Hindlimb muscle (tissue), 1 donor: ENCODE measurements around the gene EFNA1. TPM values are rescaled to one million over a fixed set of nuclear protein-coding genes. Genes with fewer than 3 reads are reported as not detected.
"Not testable (repeated sequence)": the region's sequence is repeated elsewhere in the genome, so short reads cannot be mapped to it uniquely, and the experiment has no call there.

Experiments used
- DNase-seq: peaks from one replicate; pipeline ENCODE4 v3.0.0-alpha.2; 2013
- polyA plus RNA-seq: library from polyadenylated mRNA; unstranded; fragments of 120-200 nt; gene quantifications from one replicate; pipeline ENCODE4 v1.2.1, GENCODE V29; 2013; ENCODE audit not compliant: insufficient read length

The EFNA1 gene
- polyA plus RNA-seq, 1 donor = 24.7 TPM

DNA sequence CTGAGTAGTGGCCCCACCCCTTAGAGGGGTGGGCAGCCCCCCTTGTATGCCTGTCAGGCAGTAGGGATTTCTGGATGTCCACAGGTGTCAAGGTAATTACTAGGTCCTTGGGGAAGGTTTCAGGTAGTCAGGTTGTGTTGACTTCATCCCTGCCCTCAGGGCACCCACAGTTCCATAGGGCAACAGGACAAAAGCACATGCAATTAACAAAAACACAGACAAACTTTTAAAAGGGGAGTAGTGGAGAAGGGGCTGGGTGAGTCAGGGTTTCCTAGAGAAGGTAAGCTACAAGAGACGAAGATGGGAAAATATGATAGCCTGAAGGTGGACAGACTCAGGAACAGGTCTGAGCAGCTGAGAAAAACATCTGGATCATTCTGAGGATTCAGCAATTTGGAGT, 31.3 kb downstream of the EFNA1 start:
- DNase-seq = no peak

- DNase-seq = no peak
Observed at GRCh38 chr1:155160128-155160527, 32.5 kb downstream of the EFNA1 start.

GRCh38 chr1:155162631-155163030, 35.0 kb downstream of the EFNA1 start:
- not testable (repeated sequence) for DNase-seq

GRCh38 chr1:155163785-155164184, 36.1 kb downstream of the EFNA1 start:
- not testable (repeated sequence) for DNase-seq

GRCh38 chr1:155164625-155165024, 36.9 kb downstream of the EFNA1 start:
- DNase-seq = not testable (repeated sequence)

DNA sequence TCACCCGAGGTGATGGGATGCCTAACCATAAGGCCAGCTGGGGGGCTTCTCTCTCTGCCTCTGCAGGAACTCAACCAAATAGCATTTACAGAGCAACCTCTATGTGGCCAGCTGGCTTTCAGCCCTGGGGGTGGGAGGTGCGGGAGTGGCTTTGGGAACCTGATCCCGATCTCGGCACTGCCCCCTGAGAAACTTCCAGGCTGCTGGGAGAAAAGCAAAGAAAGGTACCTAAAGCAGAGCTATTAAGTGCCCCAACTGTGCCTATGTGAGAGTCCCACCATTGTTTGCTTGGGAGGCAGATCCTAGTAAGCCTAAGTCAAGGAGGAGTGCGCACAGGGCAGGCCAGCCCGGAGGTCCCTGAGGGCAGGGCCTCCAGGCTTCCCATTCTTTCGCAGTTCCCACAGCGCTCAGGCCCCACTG, 38.4 kb downstream of the EFNA1 start:
- no peak for DNase-seq

- peak; percentile 61 for DNase-seq
Observed at GRCh38 chr1:155166471-155167165, 38.9 kb downstream of the EFNA1 start.

DNA sequence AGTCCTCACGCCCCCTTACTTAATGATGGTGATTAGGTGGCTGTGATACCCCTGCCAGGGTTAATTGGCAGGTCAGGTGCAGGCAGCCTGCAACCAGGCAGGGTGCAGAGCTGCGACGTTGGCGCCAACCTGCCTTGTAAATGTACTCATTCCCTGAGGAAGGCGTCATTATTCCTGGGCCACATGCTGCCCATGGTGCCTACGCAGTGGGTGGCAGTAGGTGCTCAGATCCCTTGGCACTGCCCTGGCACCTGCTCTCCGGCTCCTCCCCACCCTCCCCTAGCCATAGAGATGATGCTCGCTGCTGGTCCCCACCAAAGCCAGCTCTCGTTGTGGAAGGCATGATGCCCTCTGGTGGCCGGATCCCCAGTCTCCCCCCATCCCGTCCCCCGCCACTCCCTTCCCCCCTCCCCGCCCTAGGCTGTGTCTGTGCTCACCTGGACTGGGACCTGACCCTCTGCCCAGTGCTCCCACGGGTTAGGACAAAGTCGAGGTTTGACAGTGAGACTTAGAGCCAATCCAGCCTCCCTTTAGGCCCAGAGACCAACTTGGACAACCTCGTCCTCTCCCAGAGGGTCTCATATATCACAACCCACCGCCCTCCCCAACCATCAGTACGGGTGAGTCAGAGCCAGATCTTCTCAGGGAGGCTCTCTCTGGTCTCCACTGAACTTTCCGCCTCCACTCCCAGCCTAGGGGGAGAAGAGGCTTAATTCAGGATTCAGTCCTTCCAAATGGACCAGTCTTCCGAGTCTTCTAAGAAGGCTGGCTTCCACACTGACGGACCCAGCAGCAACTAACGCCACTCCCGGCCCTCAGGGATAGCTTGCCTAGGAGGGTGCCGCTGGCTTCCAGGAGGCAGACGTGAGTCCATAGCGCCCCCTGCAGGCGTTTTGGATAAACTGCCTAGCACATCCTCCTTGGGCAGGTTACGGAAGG, 39.8 kb downstream of the EFNA1 start:
- peak; percentile 82 for DNase-seq

GRCh38 chr1:155168105-155168445, 40.4 kb downstream of the EFNA1 start:
- not testable (repeated sequence) for DNase-seq

DNA sequence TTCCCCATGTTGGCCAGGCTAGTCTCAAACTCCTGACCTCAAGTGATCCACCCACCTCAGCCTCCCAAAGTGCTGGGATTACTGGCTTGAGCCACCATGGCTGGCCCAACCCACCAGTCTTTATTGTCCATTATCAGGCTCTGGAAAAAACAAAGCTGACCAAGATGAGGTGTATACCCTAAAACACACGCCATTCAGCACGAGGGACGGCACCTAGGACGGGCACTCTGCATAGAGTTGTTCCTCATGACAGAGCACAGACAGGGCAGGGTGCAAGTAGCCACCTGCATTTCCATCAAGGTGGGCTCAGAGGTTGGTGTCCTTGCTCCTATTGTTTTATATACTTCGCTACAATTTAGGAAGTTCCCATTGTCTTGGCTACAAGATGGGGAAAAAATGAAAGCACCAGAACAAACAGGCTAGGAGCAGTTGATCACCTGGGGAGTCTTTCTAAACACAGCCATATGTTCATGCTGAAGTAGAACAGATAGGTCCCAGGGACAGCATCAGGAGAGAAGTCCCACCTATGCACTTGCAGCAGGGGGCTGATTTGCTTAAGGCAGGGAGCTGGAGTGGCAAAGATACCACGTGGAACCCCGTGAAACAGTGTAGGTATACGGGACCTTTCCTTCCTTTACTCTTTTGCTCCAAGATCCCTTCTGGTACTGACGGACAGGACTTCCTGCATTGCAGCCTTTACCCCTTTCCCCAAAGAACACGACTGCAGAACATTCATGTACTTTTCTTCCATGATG, 41.0 kb downstream of the EFNA1 start:
- no peak for DNase-seq

DNA sequence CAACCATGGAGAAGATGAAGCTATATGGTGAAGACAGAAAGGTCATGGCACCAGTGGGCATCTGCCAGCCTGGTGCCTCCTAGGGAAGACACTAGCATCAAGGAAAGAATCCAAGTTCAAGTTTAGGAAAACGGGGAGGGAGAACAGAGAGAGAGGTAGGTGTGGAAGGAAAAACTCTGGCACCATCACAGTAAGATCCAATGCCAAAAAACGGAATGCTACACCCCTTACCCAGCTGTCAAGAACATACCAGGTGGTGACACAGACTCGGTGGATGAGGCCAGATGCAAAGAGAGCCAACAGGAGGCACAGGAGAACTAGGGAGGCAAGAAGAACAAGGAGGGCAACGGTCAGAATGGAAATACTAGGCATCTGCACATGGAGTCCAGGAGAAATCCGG, 41.9 kb downstream of the EFNA1 start:
- no peak for DNase-seq

DNA sequence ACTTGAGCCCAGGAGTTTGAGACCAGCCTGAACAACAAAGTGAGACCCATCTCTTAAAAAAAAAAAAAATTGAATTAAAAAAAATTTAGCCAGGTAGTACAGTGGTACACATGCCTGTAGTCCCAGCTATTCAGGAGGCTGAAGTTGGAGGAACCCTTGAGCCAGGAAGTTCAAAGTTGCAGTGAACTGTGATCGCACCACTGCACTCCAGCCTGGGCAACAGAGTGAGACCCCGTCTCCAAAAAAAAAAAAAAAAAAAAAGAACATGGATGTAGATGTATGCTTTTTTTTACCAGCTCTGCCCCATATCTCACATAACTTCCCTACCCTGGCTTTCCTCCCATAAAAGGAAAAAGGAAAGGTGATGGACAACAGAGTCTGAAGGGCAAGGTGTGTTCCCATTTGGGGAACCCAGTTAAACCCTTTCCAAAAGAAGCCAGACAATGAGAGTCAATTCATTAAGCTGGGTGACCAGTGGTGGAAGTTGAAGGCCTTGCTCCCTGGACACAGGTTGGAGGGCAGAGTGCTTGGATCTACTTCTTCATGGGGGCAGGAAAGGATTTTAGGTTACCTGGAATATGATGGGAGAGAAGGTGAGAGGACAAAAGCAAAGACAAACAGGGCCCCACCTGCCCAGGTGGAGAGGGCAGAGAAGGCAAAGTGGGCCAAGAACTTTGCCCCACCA, 42.6 kb downstream of the EFNA1 start:
- no peak for DNase-seq

DNA sequence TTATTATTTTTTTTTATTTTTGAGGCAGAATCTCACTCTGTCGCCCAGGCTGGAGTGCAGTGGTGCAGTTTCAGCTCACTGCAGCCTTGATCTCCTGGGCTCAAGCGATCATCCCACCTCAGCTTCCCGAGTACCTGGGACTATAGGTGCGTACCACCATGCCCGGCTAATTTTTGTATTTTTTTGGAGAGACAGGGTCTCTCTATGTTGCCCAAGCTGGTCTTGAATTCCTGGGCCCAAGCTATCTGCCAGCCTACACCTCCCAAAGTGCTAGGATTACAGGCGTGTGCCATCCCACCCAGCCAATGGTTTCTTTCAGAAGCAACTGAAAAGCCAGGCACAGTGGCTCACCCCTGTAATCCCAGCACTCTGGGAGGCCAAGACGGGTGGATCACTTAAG, 43.1 kb downstream of the EFNA1 start:
- no peak for DNase-seq

GRCh38 chr1:155171836-155172731, 44.4 kb downstream of the EFNA1 start:
- no peak for DNase-seq

DNA sequence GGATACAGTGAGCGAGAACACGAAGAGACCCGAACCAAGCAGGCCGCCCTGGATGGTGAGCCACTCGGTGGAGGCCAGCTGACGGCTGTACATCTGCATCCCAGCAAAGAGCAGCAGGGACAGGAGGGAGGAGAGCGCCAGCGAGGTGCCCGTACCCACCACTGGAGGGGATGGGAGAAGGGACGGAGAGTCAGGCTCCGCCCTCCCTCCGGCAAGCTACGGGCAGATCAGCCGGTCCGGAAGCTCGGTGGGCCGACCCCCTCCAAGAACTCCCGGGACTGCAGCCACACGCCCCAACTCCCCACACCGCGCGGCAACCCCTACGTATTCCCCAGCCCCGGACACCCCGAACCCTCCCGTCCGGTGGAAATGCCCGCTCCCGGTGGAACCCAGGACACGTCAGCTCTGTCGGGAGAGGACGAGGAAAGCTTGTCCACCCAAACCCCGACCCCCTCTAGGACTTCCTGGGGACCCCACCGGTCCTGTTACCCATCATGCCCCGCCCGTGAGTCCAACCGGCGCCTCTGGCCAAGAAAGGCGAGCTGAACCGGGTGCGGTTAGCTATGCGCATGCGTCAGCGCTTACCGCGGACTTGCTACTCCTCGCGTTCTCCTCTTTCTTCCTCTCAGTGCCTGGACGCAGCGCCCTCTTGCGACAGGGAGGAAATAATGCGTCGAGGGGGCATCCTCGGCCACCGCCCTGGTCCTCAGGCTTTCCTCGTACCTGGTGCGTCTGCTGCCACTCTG, 45.2 kb downstream of the EFNA1 start, which contains the start of gene KRTCAP2:
Gene KRTCAP2, minus strand, starts transcription at position 573 of the 746 bp plus-strand sequence. Its CDS starts 80 bp downstream, at position 493.
- DNase-seq = peak; percentile 94

- DNase-seq = no peak
Observed at GRCh38 chr1:155173478-155174323, 46.0 kb downstream of the EFNA1 start, which contains the start of gene TRIM46. Gene TRIM46, plus strand, starts transcription at chr1:155173849. Its CDS starts 118 bp downstream, at chr1:155173967.

DNA sequence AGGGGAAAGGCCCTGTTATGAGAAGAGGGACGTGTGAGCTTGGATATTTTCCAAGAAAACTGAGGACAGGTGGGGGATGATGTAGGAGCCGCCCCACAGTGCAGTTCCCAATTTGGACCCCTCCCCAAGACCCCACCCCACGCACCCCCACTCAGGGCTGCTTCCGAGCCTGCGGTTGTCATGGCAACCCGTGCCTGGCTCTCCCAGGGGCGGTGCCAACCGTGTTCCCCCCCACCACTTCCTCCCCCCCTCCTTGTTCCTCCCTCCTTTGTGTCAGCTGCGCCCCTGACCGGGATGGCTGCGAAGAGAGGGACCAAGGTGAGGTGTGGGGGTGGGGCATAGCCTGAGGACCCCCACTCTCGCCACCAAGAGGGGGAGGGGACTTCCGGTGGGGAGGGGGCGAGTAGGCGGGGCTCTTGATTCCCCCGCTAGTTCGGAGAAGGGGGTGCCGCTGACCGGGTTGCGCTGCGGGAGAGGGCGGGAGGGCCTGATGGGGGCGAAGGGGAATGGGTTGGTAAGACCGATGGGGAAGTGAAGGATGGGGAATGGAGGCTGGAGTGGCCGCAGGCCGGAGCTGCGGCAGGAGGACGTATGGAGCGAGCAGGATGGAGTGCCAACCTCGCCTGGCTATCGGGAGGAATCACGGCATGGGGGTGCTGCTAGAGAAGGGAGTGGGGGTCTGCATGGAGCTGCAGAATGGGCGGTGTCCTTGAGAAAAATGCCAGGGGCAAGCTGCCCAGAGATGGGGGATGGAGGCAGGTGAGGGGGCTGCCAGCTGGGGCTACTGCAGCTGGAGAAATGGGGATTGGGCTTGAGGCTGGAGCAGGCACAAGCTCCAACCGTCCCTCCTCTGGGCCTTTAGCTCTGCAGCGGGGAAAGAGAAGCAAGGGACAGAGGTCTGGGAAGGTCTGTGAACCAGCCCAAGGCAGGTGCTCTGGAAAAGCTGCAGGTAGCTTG, 46.9 kb downstream of the EFNA1 start:
- DNase-seq = no peak

DNA sequence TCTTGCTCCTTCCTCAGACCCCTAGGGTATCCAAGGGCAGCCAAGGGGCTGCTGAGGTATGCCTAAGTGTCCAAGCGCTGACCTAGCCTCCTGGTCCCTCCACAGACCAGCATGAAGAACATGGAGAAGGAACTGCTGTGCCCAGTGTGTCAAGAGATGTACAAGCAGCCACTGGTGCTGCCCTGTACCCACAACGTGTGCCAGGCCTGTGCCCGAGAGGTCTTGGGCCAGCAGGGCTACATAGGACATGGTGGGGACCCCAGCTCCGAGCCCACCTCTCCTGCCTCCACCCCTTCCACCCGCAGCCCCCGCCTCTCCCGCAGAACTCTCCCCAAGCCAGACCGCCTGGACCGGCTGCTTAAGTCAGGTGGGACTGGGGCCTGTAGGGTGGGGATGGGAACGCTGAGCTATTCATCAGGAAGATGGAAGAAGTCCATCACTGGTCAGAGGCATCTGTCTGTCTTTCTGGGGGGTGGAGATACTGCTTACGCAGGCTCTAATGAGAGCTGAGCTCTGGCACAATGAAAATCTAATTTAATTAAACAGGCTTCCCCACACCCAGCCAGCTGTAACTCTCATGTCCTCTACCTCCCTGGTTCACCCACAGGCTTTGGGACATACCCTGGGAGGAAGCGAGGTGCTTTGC, 47.7 kb downstream of the EFNA1 start:
- DNase-seq = no peak
